SJSA1 (cell line): ENCODE results near the gene RELN. TPM values are rescaled to one million over a fixed set of nuclear protein-coding genes. Genes with fewer than 3 reads are reported as not detected.

Experiments
- DNase-seq, 2 experiments: peaks; one replicate each; pipeline ENCODE4 v3.0.0-alpha.2; 2015 to 2020; ENCODE audit warnings: low spot score in 2 of 2, low read depth in 1 of 2
- H3K27ac ChIP-seq: fragments of 250-450 bp; sonication (Bioruptor Pico); 2 replicates; pipeline ENCODE4 v1.5.1; 2020; ENCODE audit warnings: mild to moderate bottlenecking, moderate library complexity
- H3K27me3 ChIP-seq: fragments of 250-450 bp; sonication (Bioruptor Pico); replicated peaks from 2 replicates; pipeline ENCODE4 v1.5.1; 2020; ENCODE audit warnings: mild to moderate bottlenecking, moderate library complexity
- H3K36me3 ChIP-seq: fragments of 250-450 bp; sonication (Bioruptor Pico); 2 replicates; pipeline ENCODE4 v1.5.1; 2020; ENCODE audit warnings: mild to moderate bottlenecking
- H3K4me1 ChIP-seq: fragments of 250-450 bp; sonication (Bioruptor Pico); replicated peaks from 2 replicates; pipeline ENCODE4 v1.6.1; 2021; ENCODE audit warnings: mild to moderate bottlenecking
- H3K4me3 ChIP-seq: fragments of 250-450 bp; sonication (Bioruptor Pico); 2 replicates; pipeline ENCODE4 v1.5.1; 2020; ENCODE audit warnings: mild to moderate bottlenecking
- H3K9me3 ChIP-seq: fragments of 250-450 bp; sonication (Bioruptor Pico); replicated peaks from 2 replicates; pipeline ENCODE4 v1.5.1; 2020; ENCODE audit warnings: mild to moderate bottlenecking
- total RNA-seq: library from RNA; depleted of rRNA; stranded (reverse); fragments of >200 nt; shearing (Covaris generic); gene quantifications from 2 replicates; pipeline ENCODE4 v1.2.3, GENCODE V29; 2014; rRNA removed

Gene RELN
- total RNA-seq, 1 experiment from 2014 or later: 0.03 TPM

GRCh38 chr7:103423467-103424179 lies 565.8 kb downstream of the RELN start:
- DNase-seq: no peak
- Histone ChIP-seq H3K9me3 (no peaks in the 10 kb centered on the region), H3K4me1 (no peaks in the 10 kb centered on the region), H3K27ac (no peak overlapping the region), H3K4me3 (no peak overlapping the region), H3K36me3 (no peaks in the 10 kb centered on the region), H3K27me3 (0 out of 2 replicates have a peak, but pooled peaks cover 5% of the 10 kb centered on the region)

Other genes starting within 250 kb of the RELN start
- 37.4 and 41.5 TPM in 2 replicates for gene ORC5, start 218.4 kb upstream of the RELN start, total RNA-seq